OCI-LY1 (cell line): ENCODE results near the gene TMEM200C.

Source experiments
- H2AFZ ChIP-seq: fragments of 200-600 bp; sonication (generic), shearing (Covaris generic); 2 replicates; pipeline ENCODE4 v1.6.0; 2014; ENCODE audit warnings: antibody characterized with exemption, mild to moderate bottlenecking, low read length
- H3F3A ChIP-seq: fragments of 200-600 bp; sonication (generic), shearing (Covaris generic); 2 replicates; pipeline ENCODE4 v1.6.0; 2014; ENCODE audit warnings: mild to moderate bottlenecking, antibody characterized with exemption, low read length, moderate library complexity; ENCODE audit not compliant: insufficient read depth
- H3K27ac ChIP-seq: fragments of 200-600 bp; sonication (generic); 2 replicates; pipeline ENCODE4 v1.5.1; 2014; ENCODE audit warnings: low read length, mixed run types, mild to moderate bottlenecking, low read depth; ENCODE audit not compliant: poor library complexity, severe bottlenecking
- H3K27me3 ChIP-seq: fragments of 200-600 bp; sonication (generic); 2 replicates; pipeline ENCODE4 v1.6.0; 2014; ENCODE audit warnings: antibody characterized with exemption, mild to moderate bottlenecking, low read length, moderate library complexity; ENCODE audit not compliant: insufficient read depth
- H3K36me3 ChIP-seq: fragments of 200-600 bp; sonication (generic); 2 replicates; pipeline ENCODE4 v1.6.1; 2014; ENCODE audit warnings: mild to moderate bottlenecking, antibody characterized with exemption, low read length, moderate library complexity, mixed read lengths; ENCODE audit not compliant: insufficient read depth
- H3K4me1 ChIP-seq: fragments of 200-600 bp; sonication (generic); 2 replicates; pipeline ENCODE4 v1.5.1; 2014; ENCODE audit warnings: mild to moderate bottlenecking, low read length, moderate library complexity; ENCODE audit not compliant: insufficient read depth, severe bottlenecking
- H3K4me2 ChIP-seq: fragments of 200-600 bp; sonication (generic), shearing (Covaris generic); 2 replicates; pipeline ENCODE4 v1.6.1; 2014; ENCODE audit warnings: low read length
- H3K4me3 ChIP-seq: fragments of 200-600 bp; sonication (generic); 2 replicates; pipeline ENCODE4 v1.5.1; 2014; ENCODE audit warnings: low read length, low read depth, mild to moderate bottlenecking, mixed read lengths; ENCODE audit not compliant: poor library complexity, severe bottlenecking
- H3K79me2 ChIP-seq: fragments of 200-600 bp; shearing (Covaris generic); 2 replicates; pipeline ENCODE4 v1.6.1; 2016; ENCODE audit warnings: mixed run types, low read length, mixed read lengths; ENCODE audit not compliant: insufficient read depth
- H3K9ac ChIP-seq: fragments of 200-600 bp; sonication (generic), shearing (Covaris generic); 2 replicates; pipeline ENCODE4 v1.6.1; 2014; ENCODE audit warnings: mild to moderate bottlenecking, low read length, mixed read lengths
- H3K9me2 ChIP-seq: fragments of 200-600 bp; sonication (generic), shearing (Covaris generic); 2 replicates; pipeline ENCODE4 v1.6.1; 2014; ENCODE audit warnings: low read depth, mild to moderate bottlenecking, low read length, mixed read lengths
- H3K9me3 ChIP-seq: fragments of 200-600 bp; shearing (Covaris generic); 2 replicates; pipeline ENCODE4 v1.6.1; 2014; ENCODE audit warnings: low read length, mixed read lengths
- H4K20me1 ChIP-seq: fragments of 200-600 bp; sonication (generic), shearing (Covaris generic); 2 replicates; pipeline ENCODE4 v1.6.0; 2016; ENCODE audit warnings: mild to moderate bottlenecking, low read length; ENCODE audit not compliant: insufficient read depth
- EZH2 ChIP-seq: fragments of 200-600 bp; sonication (generic), shearing (Covaris generic); IDR thresholded peaks from 2 replicates; pipeline ENCODE4 v1.8.0; 2017; ENCODE audit warnings: borderline replicate concordance, mixed run types, mild to moderate bottlenecking, antibody characterized with exemption, low read length, moderate library complexity, mixed read lengths
- TF ChIP-seq, protein P1 (sequence below): fragments of 200-600 bp; sonication (generic), shearing (Covaris generic); IDR thresholded peaks from 2 replicates; pipeline ENCODE4 v1.5.1; 2017; ENCODE audit warnings: mild to moderate bottlenecking, antibody characterized with exemption, low read length, moderate library complexity, mixed read lengths

TMEM200C gene

DNA sequence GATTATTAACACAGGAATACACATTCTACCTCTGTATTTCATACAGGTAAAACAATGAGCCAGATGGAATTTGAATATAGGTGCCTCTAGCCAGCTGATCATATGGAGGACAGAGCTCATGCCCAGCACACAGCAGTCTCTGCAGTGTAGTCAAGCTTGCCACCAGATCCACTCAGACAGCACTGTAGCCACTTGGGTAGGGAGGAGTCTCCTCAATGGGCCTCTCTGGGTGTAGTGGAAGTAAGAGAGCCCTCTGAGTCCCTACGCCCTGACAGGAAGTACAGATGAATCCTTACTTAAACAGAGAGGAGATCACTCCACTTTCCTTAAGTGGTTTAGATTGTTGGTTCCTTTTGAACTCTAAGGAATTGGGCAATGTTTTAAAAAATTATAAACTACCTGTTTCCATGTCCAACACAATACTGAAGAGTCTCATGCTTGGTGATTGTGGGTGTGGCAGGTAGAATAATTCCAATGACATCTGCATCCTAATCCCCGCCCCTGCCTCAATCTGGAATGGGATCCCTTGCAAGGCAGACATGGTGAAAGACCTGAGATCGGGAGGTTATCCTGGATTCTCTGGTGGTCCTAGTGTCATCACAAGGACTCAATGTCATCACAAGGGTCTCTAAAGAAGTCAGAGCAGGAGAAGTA, 23.0 kb upstream of the TMEM200C start:
- H3K4me1 ChIP-seq: no peaks in the 10 kb centered on the region

DNA sequence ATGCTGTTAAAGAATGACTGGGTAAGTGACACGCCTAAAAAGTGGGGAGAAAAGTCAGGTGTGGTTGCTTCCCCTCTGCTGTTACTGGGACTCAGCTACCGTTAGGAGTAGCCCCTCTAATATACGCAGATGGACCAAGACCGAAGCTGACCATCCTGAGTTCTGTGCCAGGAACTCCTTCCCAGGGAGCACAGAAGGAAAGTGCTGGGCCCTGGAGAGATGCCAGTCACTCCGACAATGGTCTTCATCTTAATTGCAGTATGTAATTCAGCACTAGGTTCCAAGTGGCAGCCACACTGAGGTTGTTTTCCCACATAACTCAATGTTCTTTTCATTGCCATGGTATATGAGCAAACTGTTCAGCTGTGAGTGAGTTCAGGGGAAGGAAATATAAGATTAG, 19.6 kb upstream of the TMEM200C start:
- no peaks in the 10 kb centered on the region for H3K9me2 ChIP-seq
- H3K27ac ChIP-seq: no peak overlapping the region
- no peak overlapping the region for H2AFZ ChIP-seq
- H4K20me1 ChIP-seq: no peaks in the 10 kb centered on the region
- no peaks in the 10 kb centered on the region for H3K79me2 ChIP-seq
- H3F3A ChIP-seq: no peaks in the 10 kb centered on the region
- no peak overlapping the region for H3K4me3 ChIP-seq
- no peaks in the 10 kb centered on the region for H3K4me1 ChIP-seq
- H3K4me2 ChIP-seq: no peak overlapping the region
- no peak overlapping the region for H3K9ac ChIP-seq
- no peaks in the 10 kb centered on the region for H3K9me3 ChIP-seq
- no peaks in the 10 kb centered on the region for H3K27me3 ChIP-seq
- TF ChIP-seq EZH2: no peak
- TF ChIP-seq, protein P1, sequence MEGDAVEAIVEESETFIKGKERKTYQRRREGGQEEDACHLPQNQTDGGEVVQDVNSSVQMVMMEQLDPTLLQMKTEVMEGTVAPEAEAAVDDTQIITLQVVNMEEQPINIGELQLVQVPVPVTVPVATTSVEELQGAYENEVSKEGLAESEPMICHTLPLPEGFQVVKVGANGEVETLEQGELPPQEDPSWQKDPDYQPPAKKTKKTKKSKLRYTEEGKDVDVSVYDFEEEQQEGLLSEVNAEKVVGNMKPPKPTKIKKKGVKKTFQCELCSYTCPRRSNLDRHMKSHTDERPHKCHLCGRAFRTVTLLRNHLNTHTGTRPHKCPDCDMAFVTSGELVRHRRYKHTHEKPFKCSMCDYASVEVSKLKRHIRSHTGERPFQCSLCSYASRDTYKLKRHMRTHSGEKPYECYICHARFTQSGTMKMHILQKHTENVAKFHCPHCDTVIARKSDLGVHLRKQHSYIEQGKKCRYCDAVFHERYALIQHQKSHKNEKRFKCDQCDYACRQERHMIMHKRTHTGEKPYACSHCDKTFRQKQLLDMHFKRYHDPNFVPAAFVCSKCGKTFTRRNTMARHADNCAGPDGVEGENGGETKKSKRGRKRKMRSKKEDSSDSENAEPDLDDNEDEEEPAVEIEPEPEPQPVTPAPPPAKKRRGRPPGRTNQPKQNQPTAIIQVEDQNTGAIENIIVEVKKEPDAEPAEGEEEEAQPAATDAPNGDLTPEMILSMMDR: no peak
- H3K36me3 ChIP-seq: no peaks in the 10 kb centered on the region

More for the DNA sequence above, 23.0 kb upstream of the TMEM200C start:
- Histone ChIP-seq H3K36me3 (no peaks in the 10 kb centered on the region), H3K27me3 (no peaks in the 10 kb centered on the region), H3F3A (no peaks in the 10 kb centered on the region), H3K4me3 (no peak overlapping the region), H3K9me3 (no peaks in the 10 kb centered on the region), H3K4me2 (no peak overlapping the region), H3K79me2 (no peaks in the 10 kb centered on the region), H4K20me1 (no peaks in the 10 kb centered on the region), H3K9ac (no peak overlapping the region), H2AFZ (no peak overlapping the region), H3K27ac (no peak overlapping the region), H3K9me2 (no peaks in the 10 kb centered on the region)
- TF ChIP-seq, protein P1: no peak
- no peak for TF ChIP-seq EZH2

DNA sequence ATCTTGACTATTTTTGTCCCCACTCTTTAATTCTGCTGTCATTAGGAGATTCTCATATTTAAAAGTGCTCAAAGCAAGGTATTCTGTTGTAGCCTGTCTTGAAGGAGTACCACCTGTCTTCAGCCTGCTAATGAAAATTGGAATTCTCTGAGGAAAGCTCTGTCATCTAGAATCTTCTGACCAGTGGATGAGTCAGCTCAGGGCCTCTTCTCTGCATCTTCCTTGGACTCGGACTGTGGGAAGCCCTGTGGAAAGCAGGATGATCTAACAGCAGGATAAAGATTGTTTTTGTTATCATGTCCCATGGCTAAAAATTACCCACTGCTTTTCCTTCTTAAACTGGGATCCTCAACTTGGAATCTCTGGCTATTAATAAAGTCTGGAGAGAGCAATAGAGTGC, 18.7 kb upstream of the TMEM200C start:
- H3K9me2 ChIP-seq: no peaks in the 10 kb centered on the region
- H3K79me2 ChIP-seq: no peaks in the 10 kb centered on the region
- no peak overlapping the region for H3K9ac ChIP-seq
- H4K20me1 ChIP-seq: no peaks in the 10 kb centered on the region
- H3K4me2 ChIP-seq: no peak overlapping the region
- TF ChIP-seq, protein P1: no peak
- TF ChIP-seq EZH2: no peak
- no peaks in the 10 kb centered on the region for H3K9me3 ChIP-seq
- no peaks in the 10 kb centered on the region for H3F3A ChIP-seq
- no peak overlapping the region for H2AFZ ChIP-seq
- no peak overlapping the region for H3K4me3 ChIP-seq
- H3K27me3 ChIP-seq: no peaks in the 10 kb centered on the region
- H3K4me1 ChIP-seq: no peaks in the 10 kb centered on the region
- no peaks in the 10 kb centered on the region for H3K36me3 ChIP-seq
- no peak overlapping the region for H3K27ac ChIP-seq
